GM21515 (cell line): Measurements from ENCODE around the gene APLP2.
"Not testable (repeated sequence)": the region's sequence is repeated elsewhere in the genome, so short reads cannot be mapped to it uniquely, and the experiment has no call there.

Experiments
- ATAC-seq: cut with Tn5 transposase; IDR thresholded peaks from one replicate; pipeline ENCODE4 v1.9.1; 2021; ENCODE audit not compliant: unreplicated experiment

The APLP2 gene

GRCh38 chr11:130188585-130189347 is 119.1 kb downstream of the APLP2 start:
- ATAC-seq = no peak

GRCh38 chr11:130189492-130190210 is 120.0 kb downstream of the APLP2 start:
- ATAC-seq = no peak

GRCh38 chr11:130190371-130190881 is 120.7 kb downstream of the APLP2 start:
- ATAC-seq = no peak

- ATAC-seq = no peak
Observed at GRCh38 chr11:130191896-130192295, 122.2 kb downstream of the APLP2 start.

- no peak for ATAC-seq
Observed at GRCh38 chr11:130192845-130193267, 123.2 kb downstream of the APLP2 start.

GRCh38 chr11:130193551-130193950 is 123.9 kb downstream of the APLP2 start:
- not testable (repeated sequence) for ATAC-seq
